ENCODE data around the gene ANTXR1. TPM values are rescaled to one million over a fixed set of nuclear protein-coding genes. Genes with fewer than 3 reads are reported as not detected.

ANTXR1 gene
- total RNA-seq = 86.4 and 170 TPM in 2 replicates

GRCh38 chr2:69013142-69013839, at the start of gene ANTXR1:
Gene ANTXR1, plus strand, starts transcription at chr2:69013179. Its CDS starts 321 bp downstream, at chr2:69013500.

GRCh38 chr2:68974251-68974650, 38.7 kb upstream of the ANTXR1 start, which contains the start of gene GKN1:
Gene GKN1, plus strand, starts transcription at chr2:68974636. Its CDS starts 42 bp downstream, at chr2:68974678.

Other genes with a start within 250 kb of the ANTXR1 start
- not detected in 2 replicates for gene BMP10, start 141.8 kb upstream of the ANTXR1 start, total RNA-seq
- not detected in 2 replicates for gene GKN2, start 60.3 kb upstream of the ANTXR1 start, total RNA-seq
- not detected in 2 replicates for gene GKN1, start 38.5 kb upstream of the ANTXR1 start, total RNA-seq